GM21367 (cell line): ENCODE measurements around the gene SPRR4.

Experiments
- ATAC-seq: cut with Tn5 transposase; IDR thresholded peaks from one replicate; pipeline ENCODE4 v1.9.1; 2021; ENCODE audit not compliant: unreplicated experiment

Gene SPRR4

GRCh38 chr1:152970495-152970894 is at the start of gene SPRR4:
SPRR4 (plus strand) TSS chr1:152970648; CDS start chr1:152971891, 1,243 bp downstream.
- ATAC-seq, result no peak

- ATAC-seq, result no peak
Measured at GRCh38 chr1:152924191-152924590, 46.3 kb upstream of the SPRR4 start.

GRCh38 chr1:152926091-152926490 is 44.4 kb upstream of the SPRR4 start:
- ATAC-seq, result no peak

- no peak for ATAC-seq
Measured at GRCh38 chr1:152928671-152929070, 41.8 kb upstream of the SPRR4 start.

- no peak for ATAC-seq
Measured at GRCh38 chr1:152932170-152932811, 38.2 kb upstream of the SPRR4 start.

GRCh38 chr1:152933196-152933595 is 37.3 kb upstream of the SPRR4 start:
- ATAC-seq, result no peak

GRCh38 chr1:152940614-152941013 is 29.8 kb upstream of the SPRR4 start:
- ATAC-seq, result no peak

- ATAC-seq, result no peak
Measured at GRCh38 chr1:152941037-152941711, 29.3 kb upstream of the SPRR4 start.

GRCh38 chr1:152942161-152942560 is 28.3 kb upstream of the SPRR4 start:
- no peak for ATAC-seq

- no peak for ATAC-seq
Measured at GRCh38 chr1:152946248-152946647, 24.2 kb upstream of the SPRR4 start.

GRCh38 chr1:152946651-152947256 is 23.7 kb upstream of the SPRR4 start, which contains the start of gene SPRR5:
SPRR5 (plus strand) TSS chr1:152947206; CDS start chr1:152948555, 1,349 bp downstream.
- no peak for ATAC-seq

GRCh38 chr1:152951711-152952110 is 18.7 kb upstream of the SPRR4 start:
- ATAC-seq, result no peak

GRCh38 chr1:152953761-152954160 is 16.7 kb upstream of the SPRR4 start:
- ATAC-seq, result no peak

- no peak for ATAC-seq
Measured at GRCh38 chr1:152954436-152954835, 16.0 kb upstream of the SPRR4 start.

GRCh38 chr1:152957561-152957960 is 12.9 kb upstream of the SPRR4 start:
- ATAC-seq, result no peak

- ATAC-seq, result no peak
Measured at GRCh38 chr1:152959273-152959672, 11.2 kb upstream of the SPRR4 start.

- no peak for ATAC-seq
Measured at GRCh38 chr1:152959801-152960451, 10.5 kb upstream of the SPRR4 start.

GRCh38 chr1:152960452-152961044 is 9.9 kb upstream of the SPRR4 start:
- ATAC-seq, result no peak

GRCh38 chr1:152961226-152961891 is 9.1 kb upstream of the SPRR4 start:
- ATAC-seq, result no peak

GRCh38 chr1:152962876-152963415 is 7.5 kb upstream of the SPRR4 start:
- ATAC-seq, result no peak
